ENCODE measurements around the gene ST7L. TPM values are rescaled to one million over a fixed set of nuclear protein-coding genes. Genes with fewer than 3 reads are reported as not detected.
"Not testable (repeated sequence)": the region's sequence is repeated elsewhere in the genome, so short reads cannot be mapped to it uniquely, and the experiment has no call there.

ST7L gene
- total RNA-seq, 1 experiment from 2014 or later = 17.5 TPM

DNA sequence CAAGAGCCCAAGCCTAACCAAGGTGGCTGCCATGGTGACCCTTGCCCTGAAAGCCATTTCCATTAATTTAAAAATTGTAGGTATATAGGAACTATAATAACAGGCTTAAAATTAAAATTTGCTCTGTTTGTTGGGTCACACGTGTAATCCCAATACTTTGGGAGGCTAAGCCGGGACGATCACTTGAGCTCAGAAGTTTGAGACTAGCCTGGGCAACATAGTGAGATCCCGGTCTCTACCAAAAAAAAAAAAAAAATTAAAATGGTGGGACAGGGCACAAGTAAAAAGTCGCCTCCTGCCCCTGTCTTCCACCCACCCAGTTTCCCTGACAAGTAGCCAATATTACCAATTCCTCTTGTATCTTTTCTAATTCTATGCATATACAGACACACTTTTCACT, 7.3 kb upstream of the ST7L start:
- CTCF ChIA-PET = no interaction called here
- intact Hi-C loops (cut with micrococcal nuclease) = no loop called here
- no peaks in the 10 kb centered on the region for H3F3A ChIP-seq (ENCODE audit: low read length, unreplicated experiment)
- H3K79me2 ChIP-seq (ENCODE audit: low read length) = peaks cover 98% of the 10 kb centered on the region
- no peaks in the 10 kb centered on the region for H3K9me3 ChIP-seq (ENCODE audit: low read length)
- DNase-seq = no peak
- peaks cover 7% of the 10 kb centered on the region for H3K4me1 ChIP-seq (ENCODE audit: insufficient read depth, low read length)
- H3K4me2 ChIP-seq (ENCODE audit: low read length) = no peak overlapping the region
- no peak overlapping the region for H3K4me3 ChIP-seq (ENCODE audit: low read length)
- BruUV-seq (replicated peaks) = no TSS peak
- H3K36me3 ChIP-seq (ENCODE audit: low read depth, low read length) = peaks cover 18% of the 10 kb centered on the region; the same call in 1 of the 2 replicates
- no peak overlapping the region for H2AFZ ChIP-seq (ENCODE audit: low read length)
- no peak overlapping the region for H3K9ac ChIP-seq (ENCODE audit: low read length)
- ATAC-seq = no peak
- H4K20me1 ChIP-seq (ENCODE audit: low read length) = peaks cover 66% of the 10 kb centered on the region
- TF ChIP-seq, protein P1, sequence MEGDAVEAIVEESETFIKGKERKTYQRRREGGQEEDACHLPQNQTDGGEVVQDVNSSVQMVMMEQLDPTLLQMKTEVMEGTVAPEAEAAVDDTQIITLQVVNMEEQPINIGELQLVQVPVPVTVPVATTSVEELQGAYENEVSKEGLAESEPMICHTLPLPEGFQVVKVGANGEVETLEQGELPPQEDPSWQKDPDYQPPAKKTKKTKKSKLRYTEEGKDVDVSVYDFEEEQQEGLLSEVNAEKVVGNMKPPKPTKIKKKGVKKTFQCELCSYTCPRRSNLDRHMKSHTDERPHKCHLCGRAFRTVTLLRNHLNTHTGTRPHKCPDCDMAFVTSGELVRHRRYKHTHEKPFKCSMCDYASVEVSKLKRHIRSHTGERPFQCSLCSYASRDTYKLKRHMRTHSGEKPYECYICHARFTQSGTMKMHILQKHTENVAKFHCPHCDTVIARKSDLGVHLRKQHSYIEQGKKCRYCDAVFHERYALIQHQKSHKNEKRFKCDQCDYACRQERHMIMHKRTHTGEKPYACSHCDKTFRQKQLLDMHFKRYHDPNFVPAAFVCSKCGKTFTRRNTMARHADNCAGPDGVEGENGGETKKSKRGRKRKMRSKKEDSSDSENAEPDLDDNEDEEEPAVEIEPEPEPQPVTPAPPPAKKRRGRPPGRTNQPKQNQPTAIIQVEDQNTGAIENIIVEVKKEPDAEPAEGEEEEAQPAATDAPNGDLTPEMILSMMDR (conservative IDR thresholded peaks at IDR 0.05; ENCODE audit: low read depth, low read length) = no peak
- no peak for TF ChIP-seq EZH2 (IDR thresholded peaks at IDR 0.05; ENCODE audit: low read length, unreplicated experiment)
- no peak for TF ChIP-seq EZH2phosphoT487 (IDR thresholded peaks at IDR 0.05; ENCODE audit: borderline replicate concordance, low read length)
- H3K9me2 ChIP-seq (replicated peaks; ENCODE audit: low read length) = no peaks in the 10 kb centered on the region
- no peaks in the 10 kb centered on the region for H3K27me3 ChIP-seq (ENCODE audit: low read length)
- H3K27ac ChIP-seq (ENCODE audit: low read length) = no peak overlapping the region
- POLR2A ChIA-PET (ENCODE audit: unreplicated experiment) = no interaction called here

DNA sequence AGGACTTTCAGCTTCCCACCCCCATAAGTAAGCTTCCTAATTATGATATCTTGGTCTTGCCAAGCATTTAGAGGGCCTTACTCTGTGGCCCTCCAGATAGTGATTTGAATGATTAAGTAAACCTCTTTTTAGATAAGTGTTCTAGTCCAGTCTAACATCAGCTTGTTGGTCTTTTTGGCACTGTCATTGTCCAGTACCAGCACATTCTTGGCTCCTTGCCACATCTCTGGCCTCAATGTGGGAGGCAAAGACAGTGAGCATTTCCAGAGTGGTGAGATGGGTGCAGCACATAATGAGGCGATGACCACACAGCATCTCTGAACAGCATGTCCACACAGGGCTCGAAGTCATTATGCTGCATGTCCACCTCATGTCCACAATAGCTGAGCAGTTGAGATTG, 6.8 kb upstream of the ST7L start:
- no peak overlapping the region for H3K27ac ChIP-seq (ENCODE audit: low read length)
- no TSS peak for BruUV-seq (replicated peaks)
- no peaks in the 10 kb centered on the region for H3K9me3 ChIP-seq (ENCODE audit: low read length)
- H3K9ac ChIP-seq (ENCODE audit: low read length) = no peak overlapping the region
- H3K79me2 ChIP-seq (ENCODE audit: low read length) = peaks cover 98% of the 10 kb centered on the region
- no peaks in the 10 kb centered on the region for H3F3A ChIP-seq (ENCODE audit: low read length, unreplicated experiment)
- TF ChIP-seq, protein P1 (conservative IDR thresholded peaks at IDR 0.05; ENCODE audit: low read depth, low read length) = no peak
- TF ChIP-seq EZH2 (IDR thresholded peaks at IDR 0.05; ENCODE audit: low read length, unreplicated experiment) (no peak), EZH2phosphoT487 (IDR thresholded peaks at IDR 0.05; ENCODE audit: borderline replicate concordance, low read length) (no peak)
- no peak overlapping the region for H3K4me3 ChIP-seq (ENCODE audit: low read length)
- no peaks in the 10 kb centered on the region for H3K27me3 ChIP-seq (ENCODE audit: low read length)
- ChIA-PET POLR2A (ENCODE audit: unreplicated experiment) (no interaction called here), CTCF (no interaction called here)
- peaks cover 66% of the 10 kb centered on the region for H4K20me1 ChIP-seq (ENCODE audit: low read length)
- ATAC-seq (no peak), DNase-seq (no peak)
- no peak overlapping the region for H3K4me2 ChIP-seq (ENCODE audit: low read length)
- intact Hi-C loops (cut with micrococcal nuclease) = no loop called here
- peaks cover 7% of the 10 kb centered on the region for H3K4me1 ChIP-seq (ENCODE audit: insufficient read depth, low read length)
- no peaks in the 10 kb centered on the region for H3K9me2 ChIP-seq (replicated peaks; ENCODE audit: low read length)
- peaks cover 14% of the 10 kb centered on the region; the same call in 1 of the 2 replicates for H3K36me3 ChIP-seq (ENCODE audit: low read depth, low read length)
- no peak overlapping the region for H2AFZ ChIP-seq (ENCODE audit: low read length)

GRCh38 chr1:112624493-112624892, 5.6 kb upstream of the ST7L start:
- H3K9me2 ChIP-seq (replicated peaks; ENCODE audit: low read length); H3K4me1 ChIP-seq (ENCODE audit: insufficient read depth, low read length); ATAC-seq; DNase-seq; H2AFZ ChIP-seq (ENCODE audit: low read length); H3K9me3 ChIP-seq (ENCODE audit: low read length); H3K4me2 ChIP-seq (ENCODE audit: low read length); BruUV-seq (replicated peaks); POLR2A ChIA-PET (ENCODE audit: unreplicated experiment); H3F3A ChIP-seq (ENCODE audit: low read length, unreplicated experiment); H3K27ac ChIP-seq (ENCODE audit: low read length); H3K4me3 ChIP-seq (ENCODE audit: low read length); intact Hi-C loops (cut with micrococcal nuclease); H3K27me3 ChIP-seq (ENCODE audit: low read length); H3K9ac ChIP-seq (ENCODE audit: low read length): not testable (repeated sequence)
- Histone ChIP-seq H3K36me3 (ENCODE audit: low read depth, low read length) (peaks cover 14% of the 10 kb centered on the region; the same call in 1 of the 2 replicates), H3K79me2 (ENCODE audit: low read length) (peaks cover 98% of the 10 kb centered on the region), H4K20me1 (ENCODE audit: low read length) (peaks cover 64% of the 10 kb centered on the region)
- CTCF ChIA-PET = interaction anchor here (0.7 kb wide), 1 partner anchor 484 kb away, joined by 9 read pairs; no protein-coding TSS in a partner anchor

Measured in PC-3 (cell line).